ENCODE results near the gene MS4A13. TPM values are rescaled to one million over a fixed set of nuclear protein-coding genes. Genes with fewer than 3 reads are reported as not detected.

The MS4A13 gene
- total RNA-seq, 1 experiment from 2014 or later = not detected

- Mint-ChIP-seq H3K27ac (peak overlapping the region; percentile 1 to 66 (median 35); a peak in 5 of 7 replicates), H3K36me3 (ENCODE audit: insufficient read depth in 1 of 3, low read depth in 3 of 3) (peaks cover 0 to 3% (median 3%) of the 10 kb centered on the region in 3 experiments; a peak in 2 of 7 replicates), H3K27me3 (ENCODE audit: low read depth) (no peaks in the 10 kb centered on the region), H3K4me1 (peaks cover 54 to 66% of the 10 kb centered on the region in 2 experiments), H3K9me3 (peaks cover 0 to 4% of the 10 kb centered on the region in 2 experiments; a peak in 2 of 5 replicates), H3K4me3 (no peak overlapping the region)
- Histone ChIP-seq H3K14ac (ENCODE audit: insufficient read depth, low read length) (no peak overlapping the region; the same call in 1 of the 2 replicates), H3K4ac (ENCODE audit: low read depth, low read length) (no peak overlapping the region), H3K56ac (ENCODE audit: insufficient read length, low read depth, low read length) (no peak overlapping the region), H3T11ph (ENCODE audit: low read length) (no peak overlapping the region), H3K4me1 (ENCODE audit: insufficient read depth, low read length) (peaks cover 3% of the 10 kb centered on the region; the same call in 1 of the 2 replicates), H3K9ac (ENCODE audit: extremely low read depth, insufficient read length, low read length) (no peak overlapping the region), H3K23me2 (ENCODE audit: insufficient read length, low read depth, low read length, poor library complexity, severe bottlenecking) (no peaks in the 10 kb centered on the region), H4K8ac (replicated peaks; ENCODE audit: insufficient read length, low read depth, low read length) (no peak overlapping the region), H4K5ac (ENCODE audit: insufficient read length, low read depth, low read length) (no peak overlapping the region), H3K4me2 (ENCODE audit: insufficient read depth, insufficient read length, low read length) (no peak overlapping the region), H2BK15ac (ENCODE audit: low read depth, low read length) (no peak overlapping the region), H2AK5ac (ENCODE audit: insufficient read length, low read length) (peak overlapping the region; percentile 93), H2AFZ (ENCODE audit: low read length) (no peak overlapping the region), H3K9me3 (ENCODE audit: control insufficient read depth, low read depth, low read length) (no peaks in the 10 kb centered on the region), H3K18ac (ENCODE audit: insufficient read length, low read depth, low read length) (no peak overlapping the region), H2BK5ac (ENCODE audit: insufficient read length, low read length) (no peak overlapping the region), H3K27ac (ENCODE audit: insufficient read length, low read depth, low read length) (no peak overlapping the region), H4K20me1 (ENCODE audit: control insufficient read depth, insufficient read depth, insufficient read length) (no peaks in the 10 kb centered on the region), H2BK20ac (ENCODE audit: low read depth, low read length, poor library complexity, severe bottlenecking) (peak overlapping the region; percentile 86), H2BK12ac (ENCODE audit: insufficient read length, low read depth, low read length) (no peak overlapping the region), H3K79me1 (ENCODE audit: insufficient read depth, low read depth, low read length, poor library complexity, severe bottlenecking) (no peaks in the 10 kb centered on the region), H4K91ac (ENCODE audit: insufficient read length, low read depth, low read length) (no peak overlapping the region), H3K23ac (ENCODE audit: insufficient read length, low read depth, low read length) (no peak overlapping the region), H3K79me2 (ENCODE audit: insufficient read depth, low read length) (no peaks in the 10 kb centered on the region), H3K27me3 (ENCODE audit: insufficient read depth, low read length) (no peaks in the 10 kb centered on the region), H2BK120ac (ENCODE audit: low read depth, low read length, poor library complexity, severe bottlenecking) (no peak overlapping the region)
- no peak for DNase-seq
- no peak for TF ChIP-seq CTCF (conservative IDR thresholded peaks at IDR 0.05)
- WGBS (ENCODE audit: extremely low coverage, insufficient read length, low lambda C conversion rate) = no CpG with 5 or more reads among the region's 4 CpGs
Measured at GRCh38 chr11:60498853-60499252, 16.3 kb upstream of the MS4A13 start.
